A549 (cell line): ENCODE measurements around the gene BCORL1.

Source experiments
- CEBPB ChIP-seq, 2 experiments: fragments of >200 bp in 1 of 2; sonication (Bioruptor Twin) in 1 of 2; formaldehyde crosslinking in 1 of 2; IDR thresholded peaks; 2 replicates each; pipeline ENCODE4 v1.6.1; 2012 to 2016
- HEYL ChIP-seq: fragments of 250-450 bp; sonication (Bioruptor Pico); IDR thresholded peaks from 2 replicates; pipeline ENCODE4 v1.8.0; 2021; ENCODE audit warnings: mild to moderate bottlenecking, moderate library complexity
- KDM1A ChIP-seq: fragments of 200-600 bp; sonication (generic); IDR thresholded peaks from 2 replicates; pipeline ENCODE4 v1.6.1; 2016; ENCODE audit warnings: low read depth, mild to moderate bottlenecking
- PBX3 ChIP-seq: IDR thresholded peaks from 2 replicates; pipeline ENCODE4 v1.6.1; 2012
- TF ChIP-seq, protein P1 (sequence below): fragments of >200 bp; sonication (Bioruptor Twin); formaldehyde crosslinking; IDR thresholded peaks from 3 replicates; pipeline ENCODE4 v1.5.1; 2016

- TF ChIP-seq, protein P1, sequence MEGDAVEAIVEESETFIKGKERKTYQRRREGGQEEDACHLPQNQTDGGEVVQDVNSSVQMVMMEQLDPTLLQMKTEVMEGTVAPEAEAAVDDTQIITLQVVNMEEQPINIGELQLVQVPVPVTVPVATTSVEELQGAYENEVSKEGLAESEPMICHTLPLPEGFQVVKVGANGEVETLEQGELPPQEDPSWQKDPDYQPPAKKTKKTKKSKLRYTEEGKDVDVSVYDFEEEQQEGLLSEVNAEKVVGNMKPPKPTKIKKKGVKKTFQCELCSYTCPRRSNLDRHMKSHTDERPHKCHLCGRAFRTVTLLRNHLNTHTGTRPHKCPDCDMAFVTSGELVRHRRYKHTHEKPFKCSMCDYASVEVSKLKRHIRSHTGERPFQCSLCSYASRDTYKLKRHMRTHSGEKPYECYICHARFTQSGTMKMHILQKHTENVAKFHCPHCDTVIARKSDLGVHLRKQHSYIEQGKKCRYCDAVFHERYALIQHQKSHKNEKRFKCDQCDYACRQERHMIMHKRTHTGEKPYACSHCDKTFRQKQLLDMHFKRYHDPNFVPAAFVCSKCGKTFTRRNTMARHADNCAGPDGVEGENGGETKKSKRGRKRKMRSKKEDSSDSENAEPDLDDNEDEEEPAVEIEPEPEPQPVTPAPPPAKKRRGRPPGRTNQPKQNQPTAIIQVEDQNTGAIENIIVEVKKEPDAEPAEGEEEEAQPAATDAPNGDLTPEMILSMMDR, result no peak
- TF ChIP-seq PBX3 (no peak), KDM1A (no peak), CEBPB (IDR thresholded peaks at IDR 0.05) (no peak), HEYL (no peak)
Observed at GRCh38 chrX:129934952-129935351, 47.5 kb upstream of the BCORL1 start.
